HepG2 (cell line): ENCODE measurements around the gene SMAD7. TPM values are rescaled to one million over a fixed set of nuclear protein-coding genes. Genes with fewer than 3 reads are reported as not detected.

ENCODE experiments used
- ADNP ChIP-seq: sonication (generic); formaldehyde crosslinking; IDR thresholded peaks from 2 replicates; pipeline ENCODE4 v1.4.0; 2020; ENCODE audit warnings: missing genetic modification reagents
- ATAD3A ChIP-seq: sonication (generic); formaldehyde crosslinking; IDR thresholded peaks from 2 replicates; pipeline ENCODE4 v1.4.0; 2020; ENCODE audit warnings: missing genetic modification reagents
- CAMTA2 ChIP-seq: sonication (generic); formaldehyde crosslinking; IDR thresholded peaks from 2 replicates; pipeline ENCODE4 v1.4.0; 2020; ENCODE audit warnings: mild to moderate bottlenecking, missing genetic modification reagents, borderline replicate concordance
- HES4 ChIP-seq: sonication (generic); formaldehyde crosslinking; IDR thresholded peaks from 2 replicates; pipeline ENCODE4 v1.9.0; 2021; ENCODE audit warnings: mild to moderate bottlenecking, missing genetic modification reagents, borderline replicate concordance
- NRL ChIP-seq: sonication (generic); formaldehyde crosslinking; IDR thresholded peaks from 2 replicates; pipeline ENCODE4 v1.5.0; 2020; ENCODE audit warnings: missing genetic modification reagents, mild to moderate bottlenecking, moderate library complexity, borderline replicate concordance
- PAF1 ChIP-seq: IDR thresholded peaks from 2 replicates; pipeline ENCODE4 v1.6.1; 2016; ENCODE audit warnings: missing genetic modification reagents, missing compliant biosample characterization
- PCBP2 ChIP-seq: fragments of 200-400 bp; formaldehyde crosslinking; optimal IDR thresholded peaks from 2 replicates; pipeline ENCODE3; 2018; ENCODE audit warnings: low read length, low read depth; ENCODE audit not compliant: poor library complexity, severe bottlenecking
- RFXANK ChIP-seq: IDR thresholded peaks from 2 replicates; pipeline ENCODE4 v1.6.1; 2016
- SOX6 ChIP-seq, 2 experiments: fragments of 450-650 bp in 1 of 2; sonication (generic) in 1 of 2; formaldehyde crosslinking in 1 of 2; IDR thresholded peaks; 2 replicates each; pipeline versions ENCODE4 v1.4.0 to v1.6.1; 2017 to 2020; ENCODE audit warnings: antibody characterized with exemption in 1 of 2, mild to moderate bottlenecking in 1 of 2, missing genetic modification reagents in 1 of 2
- TCF12 ChIP-seq, 2 experiments: fragments of 450-650 bp in 1 of 2; sonication (generic) in 1 of 2; formaldehyde crosslinking in 1 of 2; IDR thresholded peaks; 2 replicates each; pipeline versions ENCODE4 v1.6.1 to v1.8.0; 2017 to 2022; ENCODE audit warnings: antibody characterized with exemption in 1 of 2, mild to moderate bottlenecking in 1 of 2, missing genetic modification reagents in 1 of 2, moderate library complexity in 1 of 2
- XRCC5 ChIP-seq: fragments of 200-400 bp; formaldehyde crosslinking; optimal IDR thresholded peaks from 2 replicates; pipeline ENCODE3; 2017; ENCODE audit warnings: mild to moderate bottlenecking, low read length
- ZBTB7B ChIP-seq: sonication (generic); formaldehyde crosslinking; IDR thresholded peaks from 2 replicates; pipeline ENCODE4 v1.4.0; 2020; ENCODE audit warnings: missing genetic modification reagents
- ZNF101 ChIP-seq: sonication (generic); formaldehyde crosslinking; IDR thresholded peaks from 2 replicates; pipeline ENCODE4 v1.4.0; 2020; ENCODE audit warnings: mild to moderate bottlenecking, low read depth, missing genetic modification reagents, borderline replicate concordance
- ZNF274 ChIP-seq: sonication (generic); formaldehyde crosslinking; IDR thresholded peaks from 2 replicates; pipeline ENCODE4 v1.5.1; 2020; ENCODE audit warnings: mild to moderate bottlenecking, missing genetic modification reagents
- ZNF468 ChIP-seq: sonication (generic); formaldehyde crosslinking; IDR thresholded peaks from 2 replicates; pipeline ENCODE4 v1.8.0; 2022; ENCODE audit warnings: mild to moderate bottlenecking, moderate library complexity, missing genetic modification reagents
- ZNF605 ChIP-seq: sonication (generic); formaldehyde crosslinking; IDR thresholded peaks from 2 replicates; pipeline ENCODE4 v1.8.0; 2022; ENCODE audit warnings: mild to moderate bottlenecking, missing genetic modification reagents
- ZNF781 ChIP-seq: sonication (generic); formaldehyde crosslinking; IDR thresholded peaks from 2 replicates; pipeline ENCODE4 v1.5.1; 2020; ENCODE audit warnings: borderline replicate concordance, mild to moderate bottlenecking, missing genetic modification reagents; ENCODE audit errors: not compliant biosample characterization
- ZNF83 ChIP-seq: sonication (generic); formaldehyde crosslinking; IDR thresholded peaks from 2 replicates; pipeline ENCODE4 v1.4.0; 2020; ENCODE audit warnings: missing genetic modification reagents, mild to moderate bottlenecking, borderline replicate concordance
- ZSCAN20 ChIP-seq: sonication (generic); formaldehyde crosslinking; IDR thresholded peaks from 2 replicates; pipeline ENCODE4 v1.4.0; 2020; ENCODE audit warnings: missing genetic modification reagents, mild to moderate bottlenecking, borderline replicate concordance
- polyA plus RNA-seq, 8 experiments: library from polyadenylated mRNA; depleted of rRNA in 3 of 8; stranded (reverse) in 7 of 8; unstranded in 1 of 8; fragments of >200 nt; fragmentation: Illumina TruSeq in 4 of 8; extraction: Trizol in 4 of 8; gene quantifications; 2 replicates each; pipeline versions ENCODE4 v1.2.1 to v1.2.3, GENCODE V29; 2011 to 2016; ENCODE audit warnings: low read depth in 4 of 8, missing spikeins in 1 of 8, mixed read lengths in 1 of 8; ENCODE audit not compliant: insufficient read depth in 1 of 8
- total RNA-seq, 5 experiments: library from RNA; depleted of rRNA; stranded (reverse); fragments of >200 nt; fragmentation: Illumina TruSeq; extraction: Trizol; gene quantifications; 2 replicates each; pipeline ENCODE4 v1.2.3, GENCODE V29; 2016; ENCODE audit warnings: low read depth in 1 of 5
- TF ChIP-seq, protein P1 (sequence below): sonication (generic); formaldehyde crosslinking; IDR thresholded peaks from 2 replicates; pipeline ENCODE4 v1.8.1; 2023; ENCODE audit warnings: missing genetic modification reagents, mild to moderate bottlenecking, borderline replicate concordance
- TF ChIP-seq, protein P2 (sequence below), 2 experiments: sonication (generic) in 1 of 2; formaldehyde crosslinking in 1 of 2; IDR thresholded peaks; 2 replicates each; pipeline versions ENCODE4 v1.4.0 to v1.6.1; 2018 to 2020; ENCODE audit warnings: missing genetic modification reagents in 2 of 2, borderline replicate concordance in 1 of 2, low read depth in 1 of 2, mild to moderate bottlenecking in 1 of 2, missing biosample characterization in 1 of 2
- TF ChIP-seq, protein P3 (sequence below): sonication (generic); formaldehyde crosslinking; conservative IDR thresholded peaks from 2 replicates; pipeline ENCODE4 v1.5.0; 2020; ENCODE audit warnings: missing genetic modification reagents

SMAD7 gene
- total and polyA plus RNA-seq, 2 of the 13 experiments (the other 11 are each of a cell fraction or from before 2014, with no cell fraction given), result 17.4 to 24.7 TPM

- TF ChIP-seq RFXANK (CRISPR knock-in tag), result no peak; the same call in 1 of the 2 replicates
- TF ChIP-seq XRCC5, result no peak
- TF ChIP-seq ADNP (CRISPR knock-in tag), result no peak
- TF ChIP-seq, protein P1, sequence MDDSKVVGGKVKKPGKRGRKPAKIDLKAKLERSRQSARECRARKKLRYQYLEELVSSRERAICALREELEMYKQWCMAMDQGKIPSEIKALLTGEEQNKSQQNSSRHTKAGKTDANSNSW (CRISPR knock-in tag), result 0 out of 2 replicates have a peak, but pooled peaks have one; percentile 41
- no peak for TF ChIP-seq NRL (CRISPR knock-in tag)
- no peak for TF ChIP-seq ZSCAN20 (CRISPR knock-in tag)
- TF ChIP-seq PCBP2, result no peak
- TF ChIP-seq TCF12 (IDR thresholded peaks at IDR 0.05), result no peak
- peak; percentile 75; the same call in 1 of the 2 replicates for TF ChIP-seq TCF12 (CRISPR knock-in tag; IDR thresholded peaks at IDR 0.05)
- TF ChIP-seq HES4 (CRISPR knock-in tag), result no peak
- TF ChIP-seq CAMTA2 (CRISPR knock-in tag), result no peak
- no peak for TF ChIP-seq PAF1 (CRISPR knock-in tag)
- TF ChIP-seq ZNF468 (CRISPR knock-in tag), result no peak
- TF ChIP-seq ZNF83 (CRISPR knock-in tag), result no peak
- no peak for TF ChIP-seq SOX6 (IDR thresholded peaks at IDR 0.05)
- peak; percentile 62; the same call in 1 of the 2 replicates for TF ChIP-seq SOX6 (CRISPR knock-in tag; IDR thresholded peaks at IDR 0.05)
- no peak for TF ChIP-seq ZNF101 (CRISPR knock-in tag)
- no peak for TF ChIP-seq ZNF605 (CRISPR knock-in tag)
- TF ChIP-seq ZNF781 (CRISPR knock-in tag), result no peak
- TF ChIP-seq ZBTB7B (CRISPR knock-in tag), result peak; percentile 90
- TF ChIP-seq, protein P2, sequence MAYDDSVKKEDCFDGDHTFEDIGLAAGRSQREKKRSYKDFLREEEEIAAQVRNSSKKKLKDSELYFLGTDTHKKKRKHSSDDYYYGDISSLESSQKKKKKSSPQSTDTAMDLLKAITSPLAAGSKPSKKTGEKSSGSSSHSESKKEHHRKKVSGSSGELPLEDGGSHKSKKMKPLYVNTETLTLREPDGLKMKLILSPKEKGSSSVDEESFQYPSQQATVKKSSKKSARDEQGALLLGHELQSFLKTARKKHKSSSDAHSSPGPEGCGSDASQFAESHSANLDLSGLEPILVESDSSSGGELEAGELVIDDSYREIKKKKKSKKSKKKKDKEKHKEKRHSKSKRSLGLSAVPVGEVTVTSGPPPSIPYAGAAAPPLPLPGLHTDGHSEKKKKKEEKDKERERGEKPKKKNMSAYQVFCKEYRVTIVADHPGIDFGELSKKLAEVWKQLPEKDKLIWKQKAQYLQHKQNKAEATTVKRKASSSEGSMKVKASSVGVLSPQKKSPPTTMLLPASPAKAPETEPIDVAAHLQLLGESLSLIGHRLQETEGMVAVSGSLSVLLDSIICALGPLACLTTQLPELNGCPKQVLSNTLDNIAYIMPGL (CRISPR knock-in tag; IDR thresholded peaks at IDR 0.05; ENCODE audit: borderline replicate concordance in 1 of 2, low read depth in 1 of 2), result peak in 1 of 2 experiments; percentile 46; a peak in 1 of 4 replicates
- no peak for TF ChIP-seq ATAD3A (CRISPR knock-in tag)
- TF ChIP-seq ZNF274 (CRISPR knock-in tag), result no peak
- TF ChIP-seq, protein P3, sequence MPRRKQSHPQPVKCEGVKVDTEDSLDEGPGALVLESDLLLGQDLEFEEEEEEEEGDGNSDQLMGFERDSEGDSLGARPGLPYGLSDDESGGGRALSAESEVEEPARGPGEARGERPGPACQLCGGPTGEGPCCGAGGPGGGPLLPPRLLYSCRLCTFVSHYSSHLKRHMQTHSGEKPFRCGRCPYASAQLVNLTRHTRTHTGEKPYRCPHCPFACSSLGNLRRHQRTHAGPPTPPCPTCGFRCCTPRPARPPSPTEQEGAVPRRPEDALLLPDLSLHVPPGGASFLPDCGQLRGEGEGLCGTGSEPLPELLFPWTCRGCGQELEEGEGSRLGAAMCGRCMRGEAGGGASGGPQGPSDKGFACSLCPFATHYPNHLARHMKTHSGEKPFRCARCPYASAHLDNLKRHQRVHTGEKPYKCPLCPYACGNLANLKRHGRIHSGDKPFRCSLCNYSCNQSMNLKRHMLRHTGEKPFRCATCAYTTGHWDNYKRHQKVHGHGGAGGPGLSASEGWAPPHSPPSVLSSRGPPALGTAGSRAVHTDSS (CRISPR knock-in tag), result no peak
Observed at GRCh38 chr18:48948112-48949049, 2.4 kb downstream of the SMAD7 start (continued).
